CD4-positive, alpha-beta T cell treated with Interleukin-6 at 100 ng/mL for 8 hours (primary cell): Measurements from ENCODE around the gene GHDC.
"Not testable (repeated sequence)": the region's sequence is repeated elsewhere in the genome, so short reads cannot be mapped to it uniquely, and the experiment has no call there.

Experiments used
- DNase-seq: peaks from one replicate; pipeline ENCODE4 v3.0.0-alpha.2; 2020; ENCODE audit warnings: mixed read lengths, low spot score

GHDC gene

DNA sequence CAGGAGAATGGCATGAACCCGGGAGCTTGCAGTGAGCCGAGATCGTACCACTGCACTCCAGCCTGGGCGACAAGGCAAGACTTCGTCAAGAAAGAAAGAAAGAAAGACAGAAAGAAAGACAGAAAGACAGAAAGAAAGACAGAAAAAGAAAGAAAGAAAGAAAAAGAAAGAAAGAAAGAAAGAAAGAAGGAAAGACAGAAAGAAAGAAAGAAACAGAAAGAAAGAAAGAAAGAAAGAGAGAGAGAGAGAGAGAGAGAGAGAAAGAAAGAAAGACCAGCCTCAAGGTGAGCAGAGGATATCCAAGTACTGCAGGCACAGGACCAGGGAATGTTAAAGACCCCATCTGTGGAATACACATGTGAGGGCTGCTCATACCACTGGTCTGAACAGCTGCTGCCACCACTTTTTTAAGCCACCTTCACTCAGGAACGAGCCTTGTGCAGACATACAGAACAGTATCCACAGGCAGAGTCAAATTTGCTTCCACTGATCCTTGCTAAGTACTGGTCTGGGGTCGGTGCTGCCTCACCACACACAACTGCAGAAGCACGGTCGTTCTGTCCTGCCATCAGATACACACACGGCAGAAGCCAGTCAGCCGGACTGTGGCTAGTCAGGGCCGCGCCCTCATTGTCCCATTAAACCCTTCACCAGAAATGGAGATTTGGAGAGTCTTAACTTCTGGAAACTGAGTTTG, 47.2 kb downstream of the GHDC start:
- DNase-seq: no peak

GRCh38 chr17:42143138-42143537, 51.2 kb downstream of the GHDC start:
- DNase-seq: not testable (repeated sequence)

DNA sequence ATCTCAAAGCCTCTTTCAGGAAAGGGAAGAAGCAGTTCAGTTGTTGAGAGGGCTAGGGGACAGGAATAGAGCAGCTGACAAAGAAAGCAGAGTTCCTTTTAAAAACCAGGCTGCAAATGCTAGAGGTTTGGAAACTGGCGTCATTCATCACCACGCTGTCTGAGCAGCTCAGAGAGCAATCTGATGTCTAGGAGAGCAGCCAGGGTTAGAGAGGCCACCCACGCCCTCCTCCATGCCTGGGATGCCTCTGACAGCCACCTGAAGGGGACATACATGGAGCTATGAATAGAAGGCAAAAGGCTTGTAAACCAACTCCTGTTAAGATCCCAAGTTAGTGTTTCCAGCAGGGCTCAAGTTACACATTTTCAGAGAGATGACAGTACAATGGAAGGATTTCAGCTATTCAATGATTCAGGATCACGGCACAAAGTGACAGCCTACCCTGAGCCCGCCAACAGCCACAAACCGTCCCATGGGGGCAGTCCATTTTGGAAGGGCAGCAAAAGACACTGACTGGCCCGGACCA, 51.9 kb downstream of the GHDC start:
- DNase-seq: no peak

GRCh38 chr17:42141382-42141781, 52.9 kb downstream of the GHDC start:
- no peak for DNase-seq

GRCh38 chr17:42140690-42141089, 53.6 kb downstream of the GHDC start:
- not testable (repeated sequence) for DNase-seq
